Measurements from ENCODE around the gene CDK5. TPM values are rescaled to one million over a fixed set of nuclear protein-coding genes. Genes with fewer than 3 reads are reported as not detected.
A peak's percentile ranks its signal among the peaks of the same experiment; 100 is the strongest.

The CDK5 gene
- total RNA-seq, 4 donors from 2014 or later, result 3.7 to 10.7 (median 5.9) TPM

- TF ChIP-seq CTCF (IDR thresholded peaks at IDR 0.05 in 4 of 5, conservative IDR thresholded peaks at IDR 0.05 in 1 of 5), result no peak
- no peak for TF ChIP-seq POLR2A (IDR thresholded peaks at IDR 0.05)
- no peak for DNase-seq
- ATAC-seq, result no peak
- Histone ChIP-seq H3K36me3 (peaks cover 0 to 23% of the 10 kb centered on the region in 2 donors), H3K4me3 (no peak overlapping the region), H3K4me1 (peaks cover 34 to 38% of the 10 kb centered on the region in 2 donors), H3K27me3 (no peaks in the 10 kb centered on the region), H3K9me3 (no peaks in the 10 kb centered on the region), H3K27ac (peak overlapping the region in 3 of 4 donors; percentile 17 to 96 (median 54))
- in situ Hi-C loops (cut with MboI; ENCODE audit: low sequenced_read_pairs in 4 of 4) (no loop called here), intact Hi-C loops (cut with DNase I; ENCODE audit: low total_unique reads) (no loop called here)
Observed at GRCh38 chr7:151077705-151078232, 20.1 kb upstream of the CDK5 start.

DNA sequence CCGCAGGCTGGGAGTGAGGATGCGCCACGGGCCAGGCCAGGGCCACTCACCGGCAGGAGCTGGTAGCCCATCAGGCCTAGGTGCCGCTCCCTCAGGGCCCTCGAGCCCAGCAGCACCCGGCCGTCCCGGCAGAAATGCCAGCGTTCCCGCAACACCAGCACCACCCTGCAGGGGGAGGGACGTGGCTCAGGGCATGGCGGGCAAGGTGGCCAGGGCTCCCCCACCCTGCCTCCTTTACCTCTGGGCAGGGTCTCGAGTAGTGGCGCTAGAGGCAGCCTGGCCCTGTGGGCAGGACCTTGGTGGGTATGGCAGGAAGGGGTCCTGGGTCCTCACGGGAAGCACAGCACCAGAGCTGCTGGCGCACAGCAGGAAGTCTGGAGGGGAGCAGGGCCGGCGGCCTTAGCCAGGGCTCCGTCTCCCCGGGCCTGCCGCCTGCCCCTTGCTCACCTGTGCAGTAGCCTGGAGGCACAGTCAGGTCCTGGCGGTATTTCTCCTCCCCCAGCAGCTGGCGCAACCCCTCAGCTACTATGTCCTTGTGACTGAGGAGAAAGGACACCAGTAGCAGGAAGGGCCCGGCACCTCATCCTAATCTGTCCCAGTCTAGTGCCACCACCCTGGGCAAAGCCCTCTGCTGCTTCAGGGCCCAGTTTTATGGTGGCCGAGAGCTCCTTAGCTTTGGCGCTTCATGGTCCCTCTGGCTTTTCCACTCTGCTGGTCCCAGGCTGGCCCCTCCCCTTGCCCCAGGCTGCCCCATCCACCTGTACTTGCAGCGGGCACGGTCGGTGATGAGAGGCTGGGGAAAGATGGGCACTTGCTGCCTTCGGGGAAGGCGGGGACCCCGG, 19.4 kb upstream of the CDK5 start:
- H3K4me3 ChIP-seq, result no peak overlapping the region
- peak overlapping the region in 1 of 4 donors; percentile 96 for H3K27ac ChIP-seq
- peaks cover 0 to 28% of the 10 kb centered on the region in 2 donors for H3K36me3 ChIP-seq
- ATAC-seq, result no peak
- H3K4me1 ChIP-seq, result peaks cover 27 to 31% of the 10 kb centered on the region in 2 donors
- intact Hi-C loops (cut with DNase I; ENCODE audit: low total_unique reads) (no loop called here), in situ Hi-C loops (cut with MboI; ENCODE audit: low sequenced_read_pairs in 4 of 4) (no loop called here)
- no peaks in the 10 kb centered on the region for H3K27me3 ChIP-seq
- no peak for TF ChIP-seq CTCF (IDR thresholded peaks at IDR 0.05 in 4 of 5, conservative IDR thresholded peaks at IDR 0.05 in 1 of 5)
- TF ChIP-seq POLR2A (IDR thresholded peaks at IDR 0.05), result no peak
- DNase-seq, result no peak
- H3K9me3 ChIP-seq, result no peaks in the 10 kb centered on the region

GRCh38 chr7:151075978-151076426, 18.3 kb upstream of the CDK5 start:
- in situ Hi-C loops (cut with MboI; ENCODE audit: low sequenced_read_pairs in 4 of 4), result no loop called here
- Histone ChIP-seq H3K27ac (no peak overlapping the region), H3K27me3 (no peaks in the 10 kb centered on the region), H3K9me3 (no peaks in the 10 kb centered on the region), H3K4me1 (peaks cover 16 to 23% of the 10 kb centered on the region in 2 donors), H3K36me3 (peaks cover 0 to 39% of the 10 kb centered on the region in 2 donors), H3K4me3 (no peak overlapping the region)
- intact Hi-C loops (cut with DNase I; ENCODE audit: low total_unique reads), result no loop called here
- DNase-seq (no peak), ATAC-seq (no peak)
- TF ChIP-seq CTCF (IDR thresholded peaks at IDR 0.05 in 4 of 5, conservative IDR thresholded peaks at IDR 0.05 in 1 of 5), result no peak
- no peak for TF ChIP-seq POLR2A (IDR thresholded peaks at IDR 0.05)

GRCh38 chr7:151075662-151075971, 17.9 kb upstream of the CDK5 start:
- Histone ChIP-seq H3K9me3 (no peaks in the 10 kb centered on the region), H3K36me3 (peaks cover 0 to 42% of the 10 kb centered on the region in 2 donors), H3K27me3 (no peaks in the 10 kb centered on the region), H3K4me1 (peaks cover 16 to 23% of the 10 kb centered on the region in 2 donors), H3K4me3 (no peak overlapping the region), H3K27ac (no peak overlapping the region)
- TF ChIP-seq POLR2A (IDR thresholded peaks at IDR 0.05), result no peak
- TF ChIP-seq CTCF (IDR thresholded peaks at IDR 0.05 in 4 of 5, conservative IDR thresholded peaks at IDR 0.05 in 1 of 5), result no peak
- in situ Hi-C loops (cut with MboI; ENCODE audit: low sequenced_read_pairs in 4 of 4), result no loop called here
- no peak for DNase-seq
- ATAC-seq, result no peak
- intact Hi-C loops (cut with DNase I; ENCODE audit: low total_unique reads), result no loop called here
